ENCODE data around the gene LRCH3.
"Not testable (repeated sequence)": the region's sequence is repeated elsewhere in the genome, so short reads cannot be mapped to it uniquely, and the experiment has no call there.

The LRCH3 gene

DNA sequence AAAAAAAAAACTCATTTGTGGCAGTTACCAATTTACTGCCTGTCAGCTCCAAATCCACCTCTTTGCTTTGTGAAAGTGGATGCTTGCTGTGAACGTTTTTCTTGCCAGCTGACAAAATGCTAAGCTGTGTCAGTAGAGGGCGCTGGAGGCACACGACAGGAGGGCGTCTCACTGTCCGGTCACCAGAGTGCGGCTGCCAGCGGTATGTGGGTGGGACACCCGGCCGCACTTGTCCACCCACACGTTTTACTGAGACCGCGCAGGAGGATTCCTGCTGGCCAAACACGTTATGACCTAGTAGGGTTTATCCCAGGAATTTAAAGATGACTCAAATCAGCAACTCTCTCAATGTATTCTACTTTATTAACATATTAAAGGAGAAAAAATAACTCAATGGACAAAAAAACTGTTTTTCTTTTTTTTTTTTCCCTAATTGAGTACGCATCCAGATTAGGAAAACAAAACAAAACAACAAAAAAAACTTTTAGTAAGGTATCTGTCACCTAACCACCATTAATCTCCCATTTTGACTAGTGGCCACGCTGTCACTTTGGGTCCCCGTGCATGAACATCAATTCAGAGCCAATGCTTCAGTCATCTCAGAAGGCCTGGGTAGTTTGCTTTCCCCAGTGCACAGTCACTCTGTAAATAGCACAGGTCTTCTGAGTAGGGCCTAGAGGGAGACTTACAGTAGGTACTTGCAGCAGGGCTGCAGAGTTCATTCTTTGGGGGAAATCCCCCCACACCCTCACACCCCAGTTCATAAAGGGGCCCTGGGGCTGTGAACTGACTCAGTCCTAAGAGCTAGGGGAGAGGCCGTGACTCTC is 115.2 kb downstream of the LRCH3 start:
- no peak overlapping the region for H3K4me3 ChIP-seq (ENCODE audit: low read depth, low read length)
- DNase-seq (ENCODE audit: low read depth) = peak; percentile 93
- TF ChIP-seq, protein P1, sequence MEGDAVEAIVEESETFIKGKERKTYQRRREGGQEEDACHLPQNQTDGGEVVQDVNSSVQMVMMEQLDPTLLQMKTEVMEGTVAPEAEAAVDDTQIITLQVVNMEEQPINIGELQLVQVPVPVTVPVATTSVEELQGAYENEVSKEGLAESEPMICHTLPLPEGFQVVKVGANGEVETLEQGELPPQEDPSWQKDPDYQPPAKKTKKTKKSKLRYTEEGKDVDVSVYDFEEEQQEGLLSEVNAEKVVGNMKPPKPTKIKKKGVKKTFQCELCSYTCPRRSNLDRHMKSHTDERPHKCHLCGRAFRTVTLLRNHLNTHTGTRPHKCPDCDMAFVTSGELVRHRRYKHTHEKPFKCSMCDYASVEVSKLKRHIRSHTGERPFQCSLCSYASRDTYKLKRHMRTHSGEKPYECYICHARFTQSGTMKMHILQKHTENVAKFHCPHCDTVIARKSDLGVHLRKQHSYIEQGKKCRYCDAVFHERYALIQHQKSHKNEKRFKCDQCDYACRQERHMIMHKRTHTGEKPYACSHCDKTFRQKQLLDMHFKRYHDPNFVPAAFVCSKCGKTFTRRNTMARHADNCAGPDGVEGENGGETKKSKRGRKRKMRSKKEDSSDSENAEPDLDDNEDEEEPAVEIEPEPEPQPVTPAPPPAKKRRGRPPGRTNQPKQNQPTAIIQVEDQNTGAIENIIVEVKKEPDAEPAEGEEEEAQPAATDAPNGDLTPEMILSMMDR (conservative IDR thresholded peaks at IDR 0.05; ENCODE audit: low read depth, low read length) = peak; percentile 96

DNA sequence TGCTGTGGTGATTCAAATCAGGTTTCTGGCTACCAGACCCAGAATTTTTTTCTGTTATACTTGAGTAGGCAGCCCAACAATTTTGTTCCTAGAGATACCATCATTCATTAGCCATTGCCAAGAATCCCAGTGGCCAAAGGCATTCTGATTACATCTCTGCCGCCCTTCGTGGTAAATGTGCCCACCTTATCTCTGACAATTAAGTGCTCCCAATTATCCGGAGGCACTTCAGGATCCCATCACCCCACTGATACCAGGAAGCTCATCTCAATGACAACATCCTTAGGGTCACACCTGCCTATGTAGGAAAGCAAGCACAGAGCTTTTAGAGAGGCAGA is 115.8 kb downstream of the LRCH3 start:
- no peak for DNase-seq (ENCODE audit: low read depth)
- H3K4me3 ChIP-seq (ENCODE audit: low read depth, low read length) = no peak overlapping the region
- TF ChIP-seq, protein P1 (conservative IDR thresholded peaks at IDR 0.05; ENCODE audit: low read depth, low read length) = no peak

DNA sequence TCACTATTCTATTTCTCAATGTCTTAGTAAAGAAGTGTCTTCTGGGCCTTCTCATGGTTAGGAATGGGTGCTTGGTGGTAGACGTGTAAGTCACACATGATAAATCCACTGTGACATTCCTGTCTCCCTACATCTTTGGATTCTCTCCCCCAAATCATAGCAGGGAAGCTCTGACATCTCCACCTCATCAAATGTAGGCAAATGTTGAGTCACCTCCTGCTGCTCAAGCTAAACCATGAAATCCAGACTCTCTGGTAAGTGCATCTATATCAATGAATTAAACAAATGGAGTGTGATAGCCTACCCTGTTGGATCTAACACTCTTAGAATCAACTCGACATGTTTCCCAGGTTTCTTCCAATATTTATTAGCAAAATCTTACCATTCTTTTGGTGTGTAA is 116.1 kb downstream of the LRCH3 start:
- no peak for DNase-seq (ENCODE audit: low read depth)
- TF ChIP-seq, protein P1 (conservative IDR thresholded peaks at IDR 0.05; ENCODE audit: low read depth, low read length) = no peak
- no peak overlapping the region for H3K4me3 ChIP-seq (ENCODE audit: low read depth, low read length)

DNA sequence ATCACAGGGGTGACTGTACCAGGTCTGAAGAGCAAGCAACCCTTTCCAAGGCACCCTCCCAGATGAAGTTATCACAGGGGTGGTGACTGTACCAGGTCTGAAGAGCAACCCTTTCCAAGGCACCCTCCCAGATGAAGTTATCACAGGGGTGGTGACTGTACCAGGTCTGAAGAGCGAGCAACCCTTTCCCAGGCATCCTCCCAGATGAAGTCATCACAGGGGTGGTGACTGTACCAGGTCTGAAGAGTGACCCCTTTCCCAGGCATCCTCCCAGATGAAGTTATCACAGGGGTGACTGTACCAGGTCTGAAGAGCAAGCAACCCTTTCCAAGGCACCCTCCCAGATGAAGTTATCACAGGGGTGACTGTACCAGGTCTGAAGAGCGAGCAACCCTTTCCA is 117.5 kb downstream of the LRCH3 start:
- DNase-seq (ENCODE audit: low read depth); H3K4me3 ChIP-seq (ENCODE audit: low read depth, low read length): not testable (repeated sequence)

DNA sequence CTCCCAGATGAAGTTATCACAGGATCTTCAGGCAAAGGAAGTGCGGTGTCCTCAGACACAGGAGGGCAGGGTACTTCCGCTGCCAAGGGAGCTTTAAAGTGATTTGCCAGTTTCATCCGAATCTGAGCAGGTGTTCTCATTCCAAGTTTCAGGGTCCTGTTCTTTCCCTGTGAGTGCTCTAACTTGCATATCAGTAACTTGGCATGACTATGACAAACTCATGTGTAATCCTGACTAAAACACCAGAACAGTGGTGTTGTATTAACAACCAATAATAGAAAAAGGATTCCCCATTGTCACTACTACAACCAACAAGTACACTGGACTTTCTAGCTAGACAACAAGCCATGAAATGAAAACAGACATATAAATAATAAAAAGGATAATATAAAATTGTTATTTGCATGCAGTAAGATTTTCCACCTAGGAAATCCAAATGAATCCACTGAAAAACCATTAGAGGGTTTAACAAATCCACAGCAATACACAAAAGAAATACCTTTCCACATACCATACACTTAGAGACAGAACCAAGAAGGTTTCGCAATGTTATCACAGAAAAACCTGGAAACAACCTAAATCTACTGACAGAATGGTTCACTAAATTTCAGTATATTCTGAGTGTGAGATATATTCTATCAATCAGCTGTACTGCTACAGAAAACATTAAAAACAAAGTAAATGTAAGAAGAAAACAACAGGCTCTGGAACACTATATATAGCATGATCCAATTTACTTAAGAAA is 118.1 kb downstream of the LRCH3 start:
- peak; percentile 12 for DNase-seq (ENCODE audit: low read depth)
- TF ChIP-seq, protein P1 (conservative IDR thresholded peaks at IDR 0.05; ENCODE audit: low read depth, low read length) = no peak
- H3K4me3 ChIP-seq (ENCODE audit: low read depth, low read length) = no peak overlapping the region

DNA sequence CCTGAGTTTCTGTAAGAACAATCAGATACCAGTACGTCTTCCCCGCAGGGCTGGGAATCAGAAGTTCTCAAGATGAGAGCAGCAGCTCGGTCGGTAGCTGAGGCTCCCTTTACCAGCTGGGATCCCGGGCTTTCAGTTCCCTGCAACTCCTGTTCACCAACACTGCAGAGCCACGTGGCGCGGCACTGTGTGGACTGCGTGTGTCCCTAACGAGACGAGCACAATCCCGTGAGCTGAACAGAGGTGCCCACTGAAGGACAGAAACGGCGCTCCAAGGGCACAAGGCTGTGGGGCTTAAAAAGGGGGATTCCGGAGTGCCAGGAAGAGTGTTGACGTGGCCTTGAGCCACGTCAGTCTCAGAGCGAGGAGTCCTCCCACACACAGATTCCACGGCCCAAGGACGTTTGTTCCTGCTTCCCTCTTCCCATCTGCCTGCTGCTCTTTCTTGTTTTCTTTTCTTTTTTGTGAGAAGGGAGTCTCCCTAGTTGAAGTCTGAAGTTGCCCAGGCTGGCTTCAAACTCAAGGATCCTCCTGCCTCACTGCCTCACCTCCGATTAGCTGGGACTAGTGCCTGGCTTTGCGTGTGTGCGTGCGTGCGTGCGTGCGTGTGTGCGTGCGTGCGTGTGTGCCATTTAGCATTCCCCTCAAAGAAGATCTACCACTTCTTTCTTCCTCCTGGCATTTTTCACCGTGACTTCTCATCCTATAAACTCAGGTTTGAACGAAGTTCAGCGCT is 121.9 kb downstream of the LRCH3 start:
- DNase-seq (ENCODE audit: low read depth) = peak; percentile 16
- H3K4me3 ChIP-seq (ENCODE audit: low read depth, low read length) = peak overlapping the region; percentile 15
- TF ChIP-seq, protein P1 (conservative IDR thresholded peaks at IDR 0.05; ENCODE audit: low read depth, low read length) = no peak

Data from choroid plexus epithelial cell (primary cell).